A673 (cell line): ENCODE data around the gene RAD23A. TPM values are rescaled to one million over a fixed set of nuclear protein-coding genes. Genes with fewer than 3 reads are reported as not detected.

Experiments
- BruUV-seq: library from RNA; stranded (reverse); fragments of 400-500 nt; replicated peaks from 2 replicates; lab custom pipeline; 2021; lab: Mats Ljungman, UMichigan
- CTCF ChIA-PET: fragments of 300-600 bp; sonication (Branson Sonifier 250); formaldehyde crosslinking; loops from one replicate; lab custom pipeline; 2022; ENCODE audit warnings: antibody characterized with exemption; lab: Charles Lee
- POLR2A ChIA-PET: fragments of 300-600 bp; sonication (Branson Sonifier 250); formaldehyde crosslinking; loops from one replicate; lab custom pipeline; 2022; ENCODE audit warnings: antibody characterized with exemption; ENCODE audit not compliant: low non-redundant PET; lab: Charles Lee
- DNase-seq: peaks from one replicate; pipeline ENCODE4 v3.0.0-alpha.2; 2015; ENCODE audit warnings: low spot score
- H3K27ac ChIP-seq: fragments of 200-600 bp; sonication (generic); 2 replicates; pipeline ENCODE4 v1.5.1; 2016; ENCODE audit warnings: mixed run types, low read depth, mild to moderate bottlenecking, mixed read lengths, antibody characterized with exemption, low read length; ENCODE audit not compliant: poor library complexity, severe bottlenecking
- H3K27me3 ChIP-seq: fragments of 200-600 bp; sonication (generic); replicated peaks from 2 replicates; pipeline ENCODE4 v1.6.1; 2017; ENCODE audit warnings: mixed run types, low read depth, mild to moderate bottlenecking, mixed read lengths, antibody characterized with exemption, low read length; ENCODE audit not compliant: insufficient read depth, poor library complexity
- H3K36me3 ChIP-seq: fragments of 200-600 bp; sonication (generic); 2 replicates; pipeline ENCODE4 v1.6.1; 2016; ENCODE audit warnings: mixed run types, mild to moderate bottlenecking, mixed read lengths, antibody characterized with exemption, low read length; ENCODE audit not compliant: insufficient read depth, poor library complexity, severe bottlenecking
- H3K4me1 ChIP-seq: fragments of 200-600 bp; sonication (generic); 2 replicates; pipeline ENCODE4 v1.6.1; 2017; ENCODE audit warnings: mixed run types, mild to moderate bottlenecking, mixed read lengths, antibody characterized with exemption, low read length; ENCODE audit not compliant: insufficient read depth, poor library complexity, severe bottlenecking
- H3K4me3 ChIP-seq: fragments of 200-600 bp; sonication (generic); 2 replicates; pipeline ENCODE4 v1.5.1; 2016; ENCODE audit warnings: low read depth, mixed run types, mild to moderate bottlenecking, mixed read lengths, low read length; ENCODE audit not compliant: poor library complexity, severe bottlenecking
- H3K9me3 ChIP-seq: fragments of 200-600 bp; sonication (generic); 2 replicates; pipeline ENCODE4 v1.6.1; 2016; ENCODE audit warnings: mixed run types, low read depth, mild to moderate bottlenecking, mixed read lengths, antibody characterized with exemption, low read length; ENCODE audit not compliant: poor library complexity, severe bottlenecking
- EZH2 ChIP-seq: fragments of 200-600 bp; sonication (generic); IDR thresholded peaks from 2 replicates; pipeline ENCODE4 v1.6.1; 2017; ENCODE audit warnings: borderline replicate concordance, low read depth, mild to moderate bottlenecking, mixed read lengths, antibody characterized with exemption, low read length; ENCODE audit not compliant: poor library complexity, severe bottlenecking
- intact Hi-C: fragments of 100-400 bp; cut with micrococcal nuclease; formaldehyde crosslinking; loops from one replicate; pipeline ENCODE4 v1.10.0; 2022; ENCODE audit not compliant: unreplicated experiment
- microRNA-seq: library from miRNA; unstranded; fragments of <30 nt; microRNA quantifications from one replicate; pipeline ENCODE4 v1.2.0, GENCODE V29; 2021
- total RNA-seq: library from RNA; stranded (reverse); gene quantifications from 2 replicates; pipeline ENCODE4 v1.2.3, GENCODE V29; 2021
- TF ChIP-seq, protein P1 (sequence below): fragments of 300-800, 200-600 bp; sonication (generic); conservative IDR thresholded peaks from 2 replicates; pipeline ENCODE4 v1.5.1; 2017; ENCODE audit warnings: low read depth, mild to moderate bottlenecking, antibody characterized with exemption, low read length, moderate library complexity, mixed read lengths

Gene RAD23A
- total RNA-seq, 1 experiment from 2014 or later, result 183 TPM

DNA sequence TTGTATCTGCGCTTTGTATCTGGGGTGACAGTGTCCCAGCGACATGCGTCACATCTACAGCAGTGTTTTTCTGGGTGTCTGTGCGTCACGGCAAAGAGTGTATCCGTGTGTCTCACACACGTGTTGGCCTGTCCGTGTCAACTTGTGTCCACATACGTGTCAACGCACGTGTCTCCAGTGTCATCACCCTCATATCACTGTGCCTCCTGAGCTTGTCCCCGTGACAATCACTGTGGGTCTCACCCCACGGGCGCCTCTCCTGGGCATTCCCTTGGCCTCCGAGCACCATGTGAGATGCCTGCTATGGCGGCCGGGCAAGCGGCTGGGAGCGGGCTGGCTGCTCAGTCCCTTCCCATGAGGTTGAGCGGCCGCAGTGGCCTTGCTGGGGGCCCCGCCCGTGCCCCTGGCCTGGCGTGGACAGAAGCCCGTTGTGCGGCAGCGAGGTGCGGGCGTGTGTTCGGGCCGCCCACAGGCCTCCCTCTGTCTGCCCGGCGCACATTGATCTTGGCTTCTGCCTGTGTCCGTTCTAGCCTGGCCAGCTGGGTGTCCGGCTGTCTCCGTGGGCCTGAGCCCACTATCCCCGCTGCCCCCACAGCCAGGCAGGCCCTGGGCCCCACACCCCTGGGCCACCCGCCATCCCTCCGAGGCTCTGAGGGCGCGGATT, 56.0 kb downstream of the RAD23A start:
- ChIA-PET POLR2A (no interaction called here), CTCF (no interaction called here)
- no peaks in the 10 kb centered on the region for H3K36me3 ChIP-seq
- no TSS peak for BruUV-seq
- H3K27ac ChIP-seq, result peak overlapping the region; percentile 42
- TF ChIP-seq EZH2, result no peak
- TF ChIP-seq, protein P1, sequence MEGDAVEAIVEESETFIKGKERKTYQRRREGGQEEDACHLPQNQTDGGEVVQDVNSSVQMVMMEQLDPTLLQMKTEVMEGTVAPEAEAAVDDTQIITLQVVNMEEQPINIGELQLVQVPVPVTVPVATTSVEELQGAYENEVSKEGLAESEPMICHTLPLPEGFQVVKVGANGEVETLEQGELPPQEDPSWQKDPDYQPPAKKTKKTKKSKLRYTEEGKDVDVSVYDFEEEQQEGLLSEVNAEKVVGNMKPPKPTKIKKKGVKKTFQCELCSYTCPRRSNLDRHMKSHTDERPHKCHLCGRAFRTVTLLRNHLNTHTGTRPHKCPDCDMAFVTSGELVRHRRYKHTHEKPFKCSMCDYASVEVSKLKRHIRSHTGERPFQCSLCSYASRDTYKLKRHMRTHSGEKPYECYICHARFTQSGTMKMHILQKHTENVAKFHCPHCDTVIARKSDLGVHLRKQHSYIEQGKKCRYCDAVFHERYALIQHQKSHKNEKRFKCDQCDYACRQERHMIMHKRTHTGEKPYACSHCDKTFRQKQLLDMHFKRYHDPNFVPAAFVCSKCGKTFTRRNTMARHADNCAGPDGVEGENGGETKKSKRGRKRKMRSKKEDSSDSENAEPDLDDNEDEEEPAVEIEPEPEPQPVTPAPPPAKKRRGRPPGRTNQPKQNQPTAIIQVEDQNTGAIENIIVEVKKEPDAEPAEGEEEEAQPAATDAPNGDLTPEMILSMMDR, result no peak
- no peak overlapping the region for H3K4me3 ChIP-seq
- no peak for DNase-seq
- peaks cover 1% of the 10 kb centered on the region for H3K4me1 ChIP-seq
- H3K9me3 ChIP-seq, result no peaks in the 10 kb centered on the region
- intact Hi-C loops, result no loop called here
- no peaks in the 10 kb centered on the region for H3K27me3 ChIP-seq

DNA sequence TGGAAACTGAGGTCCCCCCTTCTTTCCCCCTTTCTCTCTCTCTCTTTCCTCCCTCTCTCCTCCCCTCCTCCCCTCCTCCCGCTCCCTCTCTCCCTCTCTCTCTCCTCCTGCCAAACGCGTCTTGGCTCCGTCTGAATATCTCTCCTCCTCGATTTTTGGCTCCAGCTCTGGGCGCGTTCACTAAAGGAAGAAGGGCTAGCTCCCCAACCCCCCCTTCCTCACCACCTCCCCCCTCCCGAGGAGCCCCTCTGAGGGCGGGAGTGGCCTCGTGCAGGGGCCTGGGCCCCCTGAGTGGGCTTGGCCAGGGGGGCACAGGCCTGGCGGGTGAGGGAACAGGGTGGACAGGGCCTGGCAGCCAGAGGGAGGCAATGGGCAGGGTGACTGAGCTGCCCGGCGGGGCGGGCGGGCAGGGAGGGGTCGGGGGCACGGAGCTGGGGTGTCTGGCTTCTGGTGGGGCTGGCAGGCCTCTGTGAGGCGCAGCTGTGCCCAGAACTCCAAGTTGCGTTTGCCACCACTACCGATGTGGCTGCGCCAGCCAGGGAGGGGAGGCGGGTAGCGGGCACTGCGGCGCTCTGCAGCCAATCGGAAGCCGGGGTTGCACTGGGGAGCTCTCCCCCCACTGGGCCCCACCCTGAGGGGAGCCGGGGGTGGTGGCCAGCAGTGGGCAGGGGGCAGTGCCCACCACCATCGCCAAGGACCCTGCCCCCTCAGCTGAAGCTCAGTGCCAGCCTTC, 56.7 kb downstream of the RAD23A start:
- no peaks in the 10 kb centered on the region for H3K27me3 ChIP-seq
- POLR2A ChIA-PET, result no interaction called here
- peak overlapping the region; percentile 42 for H3K27ac ChIP-seq

DNA sequence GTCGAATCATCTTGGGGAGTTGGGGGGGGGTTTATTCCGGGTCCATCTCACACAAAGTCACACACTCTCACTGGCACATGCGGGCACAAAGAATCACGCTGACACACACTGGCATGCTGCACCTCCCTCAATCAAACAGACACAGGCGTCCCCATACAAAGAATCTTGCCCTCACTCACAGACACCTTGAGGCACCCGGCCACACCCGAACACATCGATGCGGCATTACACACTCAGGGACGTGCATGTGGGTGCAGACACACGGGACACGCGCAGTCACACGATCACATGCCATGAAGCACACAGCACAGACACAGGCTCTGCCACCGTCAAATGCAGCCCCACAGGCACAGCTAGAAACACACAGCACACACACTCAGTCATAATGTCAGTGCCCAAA, 57.4 kb downstream of the RAD23A start:
- DNase-seq, result no peak
- TF ChIP-seq, protein P1, result no peak
- TF ChIP-seq EZH2, result no peak
- Histone ChIP-seq H3K9me3 (no peaks in the 10 kb centered on the region), H3K36me3 (no peaks in the 10 kb centered on the region), H3K27ac (no peak overlapping the region), H3K27me3 (no peaks in the 10 kb centered on the region), H3K4me1 (no peaks in the 10 kb centered on the region), H3K4me3 (no peak overlapping the region)
- intact Hi-C loops, result no loop called here
- no TSS peak for BruUV-seq
- ChIA-PET CTCF (no interaction called here), POLR2A (no interaction called here)

More for the DNA sequence above, 56.7 kb downstream of the RAD23A start:
- H3K4me3 ChIP-seq, result no peak overlapping the region
- DNase-seq, result no peak
- no peak for TF ChIP-seq EZH2
- TF ChIP-seq, protein P1, result no peak
- H3K36me3 ChIP-seq, result no peaks in the 10 kb centered on the region
- no TSS peak for BruUV-seq
- intact Hi-C loops, result no loop called here
- H3K9me3 ChIP-seq, result no peaks in the 10 kb centered on the region
- no peaks in the 10 kb centered on the region for H3K4me1 ChIP-seq
- CTCF ChIA-PET, result no interaction called here

Small RNA genes lying within 50 kb of the gene (microRNA-seq; reads per million reads assigned to microRNA genes)
- gene MIR5695 (not detected), gene MIR6515 (5.1 reads per million, percentile 17 among the genes with 10 or more reads in this experiment)

Other genes with a start within 250 kb of the RAD23A start
- gene FBXW9, start 249.2 kb upstream of the RAD23A start, total RNA-seq, result 15.4 and 19.6 TPM in 2 replicates
- gene TNPO2, start 221.9 kb upstream of the RAD23A start, total RNA-seq, result 121 and 150 TPM in 2 replicates
- 238 and 259 TPM in 2 replicates for gene TRIR, start 211.2 kb upstream of the RAD23A start, total RNA-seq
- gene GET3, start 208.4 kb upstream of the RAD23A start, total RNA-seq, result 91.7 and 92.6 TPM in 2 replicates
- gene BEST2, start 194.1 kb upstream of the RAD23A start, total RNA-seq, result 0.13 TPM in 1 of 2 replicates, not detected in the other
- 25.8 and 34.1 TPM in 2 replicates for gene HOOK2, start 170.3 kb upstream of the RAD23A start, total RNA-seq
- 27.7 and 28.6 TPM in 2 replicates for gene JUNB, start 154.4 kb upstream of the RAD23A start, total RNA-seq
- gene PRDX2, start 144.1 kb upstream of the RAD23A start, total RNA-seq, result 406 and 429 TPM in 2 replicates
- 45.2 and 53.4 TPM in 2 replicates for gene THSD8, start 143.8 kb upstream of the RAD23A start, total RNA-seq
- gene RNASEH2A, start 139.3 kb upstream of the RAD23A start, total RNA-seq, result 97.7 and 99.7 TPM in 2 replicates
- gene RTBDN, start 111.3 kb upstream of the RAD23A start, total RNA-seq, result 1.4 TPM in 1 of 2 replicates, not detected in the other
- gene MAST1, start 107.3 kb upstream of the RAD23A start, total RNA-seq, result 22.2 and 26.7 TPM in 2 replicates
- 22.7 and 27.8 TPM in 2 replicates for gene DNASE2, start 64.4 kb upstream of the RAD23A start, total RNA-seq
- 0.30 and 0.57 TPM in 2 replicates for gene KLF1, start 58.7 kb upstream of the RAD23A start, total RNA-seq
- gene GCDH, start 54.7 kb upstream of the RAD23A start, total RNA-seq, result 47.3 and 58.7 TPM in 2 replicates
- 0.71 and 1.8 TPM in 2 replicates for gene SYCE2, start 26.6 kb upstream of the RAD23A start, total RNA-seq
- gene FARSA, start 12.2 kb upstream of the RAD23A start, total RNA-seq, result 150 and 162 TPM in 2 replicates
- 994 and 1,019 TPM in 2 replicates for gene CALR, start 7.3 kb upstream of the RAD23A start, total RNA-seq
- gene GADD45GIP1, start 11.4 kb downstream of the RAD23A start, total RNA-seq, result 61.1 and 67.5 TPM in 2 replicates
- gene DAND5, start 23.7 kb downstream of the RAD23A start, total RNA-seq, result 0.17 TPM in 2 replicates
- gene NFIX, start 49.6 kb downstream of the RAD23A start, total RNA-seq, result 69.7 and 77.9 TPM in 2 replicates
- gene LYL1, start 157.0 kb downstream of the RAD23A start, total RNA-seq, result not detected in 2 replicates
- 85.7 and 109 TPM in 2 replicates for gene TRMT1, start 170.9 kb downstream of the RAD23A start, total RNA-seq
- gene NACC1, start 172.4 kb downstream of the RAD23A start, total RNA-seq, result 119 and 126 TPM in 2 replicates
- 63.3 and 69.5 TPM in 2 replicates for gene STX10, start 204.5 kb downstream of the RAD23A start, total RNA-seq
- gene IER2, start 204.5 kb downstream of the RAD23A start, total RNA-seq, result 148 and 164 TPM in 2 replicates